Panc1 (cell line): ENCODE data around the gene REC114.

Experiments used
- SIN3A ChIP-seq: IDR thresholded peaks from 2 replicates; pipeline ENCODE4 v1.6.1; 2012; ENCODE audit warnings: low read depth, mild to moderate bottlenecking, low read length, moderate library complexity, borderline replicate concordance; ENCODE audit not compliant: insufficient read depth
- TCF7L2 ChIP-seq: IDR thresholded peaks from 2 replicates; pipeline ENCODE4 v1.6.1; 2011; ENCODE audit warnings: mild to moderate bottlenecking, low read depth, low read length, inconsistent platforms

- TF ChIP-seq SIN3A (no peak), TCF7L2 (no peak)
These were observed 5.3 kb upstream of the REC114 start for GRCh38 chr15:73437543-73438109.
